PC-3 (cell line): Measurements from ENCODE around the gene PRDM15. TPM values are rescaled to one million over a fixed set of nuclear protein-coding genes. Genes with fewer than 3 reads are reported as not detected.

Experiments used
- ATAC-seq: fragments of 200-7000 bp; cut with Tn5 transposase; 2 replicates; pipeline ENCODE4 v1.9.1; 2020; ENCODE audit warnings: mild to moderate bottlenecking, moderate library complexity
- BruUV-seq: library from RNA; stranded (reverse); fragments of 400-500 nt; replicated peaks from 2 replicates; lab custom pipeline; 2021; lab: Mats Ljungman, UMichigan
- CTCF ChIA-PET: fragments of 300-600 bp; sonication (Branson Sonifier 250); formaldehyde crosslinking; loops from one replicate; lab custom pipeline; 2022; ENCODE audit warnings: antibody characterized with exemption; lab: Charles Lee
- POLR2A ChIA-PET: fragments of 300-600 bp; sonication (Branson Sonifier 250); formaldehyde crosslinking; loops from one replicate; lab custom pipeline; 2022; ENCODE audit warnings: antibody characterized with exemption; ENCODE audit not compliant: unreplicated experiment; lab: Charles Lee
- DNase-seq: peaks from one replicate; pipeline ENCODE4 v3.0.0-alpha.2; 2015
- H2AFZ ChIP-seq: fragments of 300-600 bp; sonication (generic); 2 replicates; pipeline ENCODE4 v1.6.0; 2016; ENCODE audit warnings: antibody characterized with exemption, low read length
- H3F3A ChIP-seq: fragments of 300-600 bp; sonication (generic); one replicate; pipeline ENCODE4 v1.6.0; 2017; ENCODE audit warnings: antibody characterized with exemption, low read length, control low read depth, mild to moderate bottlenecking; ENCODE audit not compliant: unreplicated experiment
- H3K27ac ChIP-seq: fragments of 300-600 bp; sonication (generic); 2 replicates; pipeline ENCODE4 v1.5.1; 2016; ENCODE audit warnings: mild to moderate bottlenecking, low read length
- H3K27me3 ChIP-seq: fragments of 300-600 bp; sonication (generic); 2 replicates; pipeline ENCODE4 v1.6.1; 2016; ENCODE audit warnings: low read length, mixed read lengths
- H3K36me3 ChIP-seq: fragments of 300-600 bp; sonication (generic); 2 replicates; pipeline ENCODE4 v1.6.1; 2016; ENCODE audit warnings: low read depth, mixed run types, low read length, mixed read lengths
- H3K4me1 ChIP-seq: fragments of 300-600 bp; sonication (generic); 2 replicates; pipeline ENCODE4 v1.5.1; 2016; ENCODE audit warnings: low read length; ENCODE audit not compliant: insufficient read depth
- H3K4me2 ChIP-seq: fragments of 300-600 bp; sonication (generic); 2 replicates; pipeline ENCODE4 v1.6.0; 2016; ENCODE audit warnings: low read length
- H3K4me3 ChIP-seq: fragments of 300-600 bp; sonication (generic); 2 replicates; pipeline ENCODE4 v1.5.1; 2016; ENCODE audit warnings: mild to moderate bottlenecking, low read length, mixed read lengths
- H3K79me2 ChIP-seq: fragments of 300-600 bp; sonication (generic); 2 replicates; pipeline ENCODE4 v1.6.1; 2017; ENCODE audit warnings: low read length, mixed read lengths
- H3K9ac ChIP-seq: fragments of 300-600 bp; sonication (generic); 2 replicates; pipeline ENCODE4 v1.6.0; 2016; ENCODE audit warnings: mild to moderate bottlenecking, low read length
- H3K9me2 ChIP-seq: fragments of 300-600 bp; sonication (generic); replicated peaks from 2 replicates; pipeline ENCODE4 v1.6.1; 2016; ENCODE audit warnings: mixed run types, low read length, mixed read lengths
- H3K9me3 ChIP-seq: fragments of 300-600 bp; sonication (generic); 2 replicates; pipeline ENCODE4 v1.6.1; 2016; ENCODE audit warnings: low read length, mixed read lengths
- H4K20me1 ChIP-seq: fragments of 300-600 bp; sonication (generic); 2 replicates; pipeline ENCODE4 v1.6.1; 2016; ENCODE audit warnings: low read length, mixed read lengths
- EZH2 ChIP-seq: fragments of 300-600 bp; sonication (generic); IDR thresholded peaks from one replicate; pipeline ENCODE4 v1.6.1; 2017; ENCODE audit warnings: antibody characterized with exemption, mild to moderate bottlenecking, low read length; ENCODE audit not compliant: unreplicated experiment
- EZH2phosphoT487 ChIP-seq: fragments of 300-600 bp; sonication (generic); IDR thresholded peaks from 2 replicates; pipeline ENCODE4 v1.6.1; 2018; ENCODE audit warnings: mild to moderate bottlenecking, antibody characterized with exemption, low read length, borderline replicate concordance
- intact Hi-C: fragments of 100-400 bp; cut with micrococcal nuclease; formaldehyde crosslinking; loops from 2 replicates; pipeline ENCODE4 v1.9.0; 2023
- total RNA-seq: library from RNA; depleted of rRNA; stranded (reverse); fragments of >200 nt; gene quantifications from 2 replicates; pipeline ENCODE4 v1.2.3, GENCODE V29; 2014
- TF ChIP-seq, protein P1 (sequence below): fragments of 300-600 bp; sonication (generic); conservative IDR thresholded peaks from 2 replicates; pipeline ENCODE4 v1.5.1; 2017; ENCODE audit warnings: antibody characterized with exemption, low read depth, mild to moderate bottlenecking, low read length

The PRDM15 gene
- total RNA-seq, 1 experiment from 2014 or later: 13.4 TPM

DNA sequence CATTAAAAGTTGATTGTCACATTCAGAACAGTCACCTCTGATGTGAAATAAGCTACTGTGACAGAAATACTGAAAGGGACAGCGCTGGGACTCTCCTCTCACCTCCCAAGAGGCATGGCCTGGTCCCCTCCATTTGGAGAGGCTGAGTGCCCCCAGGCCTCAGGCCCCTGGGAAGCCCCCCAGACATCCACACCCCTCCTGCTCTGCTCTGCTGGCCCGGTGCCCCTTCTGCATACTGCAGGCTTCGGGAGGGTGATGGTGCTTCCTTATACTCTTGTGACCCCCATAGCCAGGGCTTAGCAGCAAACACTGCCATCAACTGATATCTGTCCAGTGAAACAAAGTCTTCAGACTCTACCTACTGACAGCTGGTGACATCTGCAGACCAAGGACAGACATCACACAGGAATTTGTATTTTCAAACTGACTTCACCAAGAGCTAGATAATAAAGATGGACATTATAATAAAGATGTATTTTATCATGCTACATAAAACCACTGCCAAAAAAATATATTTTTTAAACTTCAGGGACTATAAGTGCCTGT is 37.8 kb upstream of the PRDM15 start:
- Histone ChIP-seq H3K9me3 (no peaks in the 10 kb centered on the region), H3K79me2 (no peaks in the 10 kb centered on the region), H3K27ac (no peak overlapping the region), H3K9me2 (no peaks in the 10 kb centered on the region), H3K36me3 (peaks cover 43% of the 10 kb centered on the region), H3K4me1 (no peaks in the 10 kb centered on the region), H2AFZ (no peak overlapping the region), H3F3A (no peaks in the 10 kb centered on the region), H4K20me1 (no peaks in the 10 kb centered on the region), H3K27me3 (no peaks in the 10 kb centered on the region), H3K4me2 (no peak overlapping the region), H3K9ac (no peak overlapping the region), H3K4me3 (no peak overlapping the region)
- no peak for DNase-seq
- BruUV-seq: no TSS peak
- TF ChIP-seq EZH2 (no peak), EZH2phosphoT487 (no peak)
- TF ChIP-seq, protein P1, sequence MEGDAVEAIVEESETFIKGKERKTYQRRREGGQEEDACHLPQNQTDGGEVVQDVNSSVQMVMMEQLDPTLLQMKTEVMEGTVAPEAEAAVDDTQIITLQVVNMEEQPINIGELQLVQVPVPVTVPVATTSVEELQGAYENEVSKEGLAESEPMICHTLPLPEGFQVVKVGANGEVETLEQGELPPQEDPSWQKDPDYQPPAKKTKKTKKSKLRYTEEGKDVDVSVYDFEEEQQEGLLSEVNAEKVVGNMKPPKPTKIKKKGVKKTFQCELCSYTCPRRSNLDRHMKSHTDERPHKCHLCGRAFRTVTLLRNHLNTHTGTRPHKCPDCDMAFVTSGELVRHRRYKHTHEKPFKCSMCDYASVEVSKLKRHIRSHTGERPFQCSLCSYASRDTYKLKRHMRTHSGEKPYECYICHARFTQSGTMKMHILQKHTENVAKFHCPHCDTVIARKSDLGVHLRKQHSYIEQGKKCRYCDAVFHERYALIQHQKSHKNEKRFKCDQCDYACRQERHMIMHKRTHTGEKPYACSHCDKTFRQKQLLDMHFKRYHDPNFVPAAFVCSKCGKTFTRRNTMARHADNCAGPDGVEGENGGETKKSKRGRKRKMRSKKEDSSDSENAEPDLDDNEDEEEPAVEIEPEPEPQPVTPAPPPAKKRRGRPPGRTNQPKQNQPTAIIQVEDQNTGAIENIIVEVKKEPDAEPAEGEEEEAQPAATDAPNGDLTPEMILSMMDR: no peak
- ChIA-PET POLR2A (no interaction called here), CTCF (no interaction called here)
- ATAC-seq: no peak
- intact Hi-C loops: no loop called here

DNA sequence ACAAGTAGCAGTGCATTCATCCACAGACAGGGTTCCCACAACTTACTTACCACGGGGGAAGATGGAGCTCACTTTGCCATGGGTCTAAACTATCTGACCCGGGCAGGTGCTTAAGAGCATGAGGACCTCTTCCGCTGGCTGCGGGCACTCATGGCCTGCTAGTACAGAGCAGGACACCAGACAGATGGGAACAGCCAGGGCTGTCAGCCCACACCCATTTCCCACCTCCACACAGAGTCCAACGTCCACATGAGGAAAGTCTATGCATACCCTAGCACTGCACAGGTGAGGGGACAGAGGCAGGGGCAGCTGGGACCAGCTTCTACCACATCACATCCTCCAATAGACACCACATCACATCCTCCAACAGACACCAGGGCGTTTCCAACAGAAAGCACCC is 35.8 kb upstream of the PRDM15 start:
- H3K79me2 ChIP-seq: no peaks in the 10 kb centered on the region
- ChIA-PET POLR2A (no interaction called here), CTCF (no interaction called here)
- no peak overlapping the region for H3K27ac ChIP-seq
- intact Hi-C loops: no loop called here
- H3K9ac ChIP-seq: no peak overlapping the region
- no peak overlapping the region for H2AFZ ChIP-seq
- no peaks in the 10 kb centered on the region for H3K4me1 ChIP-seq
- no peaks in the 10 kb centered on the region for H3K9me2 ChIP-seq
- H3K36me3 ChIP-seq: peaks cover 62% of the 10 kb centered on the region
- TF ChIP-seq EZH2 (no peak), EZH2phosphoT487 (no peak)
- TF ChIP-seq, protein P1: no peak
- H3K4me3 ChIP-seq: no peak overlapping the region
- no peak for ATAC-seq
- no peaks in the 10 kb centered on the region for H3F3A ChIP-seq
- no peaks in the 10 kb centered on the region for H3K27me3 ChIP-seq
- no peaks in the 10 kb centered on the region for H3K9me3 ChIP-seq
- BruUV-seq: no TSS peak
- DNase-seq: no peak
- H3K4me2 ChIP-seq: no peak overlapping the region
- no peaks in the 10 kb centered on the region for H4K20me1 ChIP-seq

- Histone ChIP-seq H3K27ac (no peak overlapping the region), H3K9me3 (no peaks in the 10 kb centered on the region), H3K9ac (no peak overlapping the region), H3K4me1 (no peaks in the 10 kb centered on the region), H3K4me3 (no peak overlapping the region), H3K79me2 (no peaks in the 10 kb centered on the region), H3K4me2 (no peak overlapping the region), H4K20me1 (no peaks in the 10 kb centered on the region), H3F3A (no peaks in the 10 kb centered on the region), H2AFZ (no peak overlapping the region), H3K27me3 (no peaks in the 10 kb centered on the region), H3K36me3 (peaks cover 68% of the 10 kb centered on the region), H3K9me2 (no peaks in the 10 kb centered on the region)
- no TSS peak for BruUV-seq
- ATAC-seq (no peak), DNase-seq (no peak)
- POLR2A ChIA-PET: no interaction called here
- TF ChIP-seq EZH2phosphoT487 (no peak), EZH2 (no peak)
- TF ChIP-seq, protein P1: no peak
- intact Hi-C loops: no loop called here
- CTCF ChIA-PET: no interaction called here
Measured at GRCh38 chr21:41914358-41914757, 35.2 kb upstream of the PRDM15 start.
